Measurements from ENCODE around the gene RTBDN.
A peak's percentile ranks its signal among the peaks of the same experiment; 100 is the strongest.

Gene RTBDN

DNA sequence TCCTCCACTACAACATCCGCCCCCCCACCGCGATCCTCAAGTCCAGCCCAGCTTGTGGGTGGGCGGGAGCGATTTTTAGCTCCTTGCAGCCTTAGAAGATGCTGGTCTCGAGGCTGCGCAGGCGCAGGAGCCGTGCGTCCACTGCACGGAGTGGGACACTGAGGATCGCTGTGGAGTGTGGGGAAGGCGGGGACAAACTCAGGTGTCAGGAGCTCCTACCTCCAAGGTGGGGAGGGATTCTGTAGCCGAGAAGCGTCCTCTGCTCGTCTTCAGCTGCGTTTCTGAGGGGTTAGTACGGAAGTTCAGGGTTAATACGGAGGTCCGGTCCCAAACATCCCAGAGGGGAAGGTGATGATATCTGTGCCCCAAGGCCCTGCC, at the start of gene RTBDN:
Gene RTBDN, minus strand, starts transcription at position 14 of the 378 bp plus-strand sequence. CDS start 4,600 bp downstream, outside the sequence.
- DNase-seq (ENCODE audit: low spot score): no peak
- ATAC-seq (ENCODE audit: low read depth): no peak
- Histone ChIP-seq H3K4me1 (ENCODE audit: insufficient read depth, poor library complexity, severe bottlenecking) (peaks cover 10% of the 10 kb centered on the region), H3K27ac (ENCODE audit: poor library complexity, severe bottlenecking) (no peak within 1 kb of the TSS), H3K27me3 (ENCODE audit: insufficient read depth, poor library complexity, severe bottlenecking) (peaks cover 64% of the 10 kb centered on the region), H3K36me3 (ENCODE audit: low read depth) (no peaks in the 10 kb centered on the region), H3K9me3 (ENCODE audit: severe bottlenecking) (no peaks in the 10 kb centered on the region), H3K4me3 (ENCODE audit: severe bottlenecking) (peak within 1 kb of the TSS; percentile 47)
- TF ChIP-seq, protein P1, sequence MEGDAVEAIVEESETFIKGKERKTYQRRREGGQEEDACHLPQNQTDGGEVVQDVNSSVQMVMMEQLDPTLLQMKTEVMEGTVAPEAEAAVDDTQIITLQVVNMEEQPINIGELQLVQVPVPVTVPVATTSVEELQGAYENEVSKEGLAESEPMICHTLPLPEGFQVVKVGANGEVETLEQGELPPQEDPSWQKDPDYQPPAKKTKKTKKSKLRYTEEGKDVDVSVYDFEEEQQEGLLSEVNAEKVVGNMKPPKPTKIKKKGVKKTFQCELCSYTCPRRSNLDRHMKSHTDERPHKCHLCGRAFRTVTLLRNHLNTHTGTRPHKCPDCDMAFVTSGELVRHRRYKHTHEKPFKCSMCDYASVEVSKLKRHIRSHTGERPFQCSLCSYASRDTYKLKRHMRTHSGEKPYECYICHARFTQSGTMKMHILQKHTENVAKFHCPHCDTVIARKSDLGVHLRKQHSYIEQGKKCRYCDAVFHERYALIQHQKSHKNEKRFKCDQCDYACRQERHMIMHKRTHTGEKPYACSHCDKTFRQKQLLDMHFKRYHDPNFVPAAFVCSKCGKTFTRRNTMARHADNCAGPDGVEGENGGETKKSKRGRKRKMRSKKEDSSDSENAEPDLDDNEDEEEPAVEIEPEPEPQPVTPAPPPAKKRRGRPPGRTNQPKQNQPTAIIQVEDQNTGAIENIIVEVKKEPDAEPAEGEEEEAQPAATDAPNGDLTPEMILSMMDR (IDR thresholded peaks at IDR 0.05; ENCODE audit: poor library complexity, severe bottlenecking): no peak

- Histone ChIP-seq H3K4me1 (ENCODE audit: insufficient read depth, poor library complexity, severe bottlenecking) (no peaks in the 10 kb centered on the region), H3K4me3 (ENCODE audit: severe bottlenecking) (no peak overlapping the region), H3K9me3 (ENCODE audit: severe bottlenecking) (peaks cover 11% of the 10 kb centered on the region), H3K27me3 (ENCODE audit: insufficient read depth, poor library complexity, severe bottlenecking) (no peaks in the 10 kb centered on the region), H3K27ac (ENCODE audit: poor library complexity, severe bottlenecking) (no peak overlapping the region), H3K36me3 (ENCODE audit: low read depth) (peaks cover 10% of the 10 kb centered on the region)
- ATAC-seq (ENCODE audit: low read depth) (no peak), DNase-seq (ENCODE audit: low spot score) (no peak)
- TF ChIP-seq, protein P1 (IDR thresholded peaks at IDR 0.05; ENCODE audit: poor library complexity, severe bottlenecking): no peak
Measured at GRCh38 chr19:12882589-12882988, 48.2 kb upstream of the RTBDN start.

GRCh38 chr19:12881172-12881808, 46.9 kb upstream of the RTBDN start, which contains the start of gene DNASE2:
Gene DNASE2 (minus strand): TSS chr19:12881449. CDS start chr19:12881375, 74 bp downstream.
- DNase-seq (ENCODE audit: low spot score): peak; percentile 96
- Histone ChIP-seq H3K27ac (ENCODE audit: poor library complexity, severe bottlenecking) (peak within 1 kb of the TSS; percentile 24), H3K9me3 (ENCODE audit: severe bottlenecking) (peaks cover 11% of the 10 kb centered on the region), H3K4me1 (ENCODE audit: insufficient read depth, poor library complexity, severe bottlenecking) (no peaks in the 10 kb centered on the region), H3K36me3 (ENCODE audit: low read depth) (peaks cover 10% of the 10 kb centered on the region), H3K4me3 (ENCODE audit: severe bottlenecking) (peak within 1 kb of the TSS; percentile 60), H3K27me3 (ENCODE audit: insufficient read depth, poor library complexity, severe bottlenecking) (no peaks in the 10 kb centered on the region)
- TF ChIP-seq, protein P1 (IDR thresholded peaks at IDR 0.05; ENCODE audit: poor library complexity, severe bottlenecking): no peak
- peak; percentile 85 for ATAC-seq (ENCODE audit: low read depth)

DNA sequence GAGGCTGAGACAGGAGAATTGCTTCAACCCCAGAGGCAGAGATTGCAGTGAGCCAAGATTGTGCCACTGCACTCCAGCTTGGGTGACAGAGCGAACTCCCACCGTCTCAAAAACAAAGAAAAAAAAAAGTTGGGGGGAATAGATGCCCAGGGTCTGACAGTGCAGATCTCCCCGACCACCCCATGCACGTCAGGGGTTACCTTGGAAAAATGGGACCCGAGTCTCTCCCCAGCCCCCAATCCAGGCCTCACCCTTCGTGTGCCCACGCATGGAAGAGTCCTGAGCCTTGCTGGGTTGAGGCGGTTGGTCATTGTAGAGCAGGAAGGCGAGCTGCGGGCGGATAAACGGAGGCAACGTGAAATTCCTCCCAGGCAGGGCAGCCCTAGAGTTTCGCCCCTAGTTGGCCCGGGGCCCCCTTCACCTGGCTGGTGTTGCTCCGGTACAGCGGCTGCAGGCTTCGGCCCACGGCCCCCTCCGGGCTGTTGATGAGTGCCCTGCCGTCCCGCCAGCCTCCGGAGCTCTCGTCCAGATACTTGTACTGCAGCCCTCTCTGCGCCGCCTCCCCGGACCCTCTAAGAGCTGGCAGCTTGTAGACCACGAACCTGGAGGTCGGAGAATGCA, 46.3 kb upstream of the RTBDN start:
- ATAC-seq (ENCODE audit: low read depth) (peak; percentile 42), DNase-seq (ENCODE audit: low spot score) (no peak)
- H3K27ac ChIP-seq (ENCODE audit: poor library complexity, severe bottlenecking): peak overlapping the region; percentile 24
- no peaks in the 10 kb centered on the region for H3K27me3 ChIP-seq (ENCODE audit: insufficient read depth, poor library complexity, severe bottlenecking)
- peaks cover 11% of the 10 kb centered on the region for H3K9me3 ChIP-seq (ENCODE audit: severe bottlenecking)
- peaks cover 10% of the 10 kb centered on the region for H3K36me3 ChIP-seq (ENCODE audit: low read depth)
- H3K4me3 ChIP-seq (ENCODE audit: severe bottlenecking): peak overlapping the region; percentile 60
- TF ChIP-seq, protein P1 (IDR thresholded peaks at IDR 0.05; ENCODE audit: poor library complexity, severe bottlenecking): no peak
- no peaks in the 10 kb centered on the region for H3K4me1 ChIP-seq (ENCODE audit: insufficient read depth, poor library complexity, severe bottlenecking)

GRCh38 chr19:12875086-12875485, 40.7 kb upstream of the RTBDN start:
- DNase-seq (ENCODE audit: low spot score): no peak
- Histone ChIP-seq H3K27me3 (ENCODE audit: insufficient read depth, poor library complexity, severe bottlenecking) (no peaks in the 10 kb centered on the region), H3K4me3 (ENCODE audit: severe bottlenecking) (no peak overlapping the region), H3K36me3 (ENCODE audit: low read depth) (peaks cover 10% of the 10 kb centered on the region), H3K9me3 (ENCODE audit: severe bottlenecking) (no peaks in the 10 kb centered on the region), H3K27ac (ENCODE audit: poor library complexity, severe bottlenecking) (no peak overlapping the region), H3K4me1 (ENCODE audit: insufficient read depth, poor library complexity, severe bottlenecking) (no peaks in the 10 kb centered on the region)
- ATAC-seq (ENCODE audit: low read depth): no peak
- TF ChIP-seq, protein P1 (IDR thresholded peaks at IDR 0.05; ENCODE audit: poor library complexity, severe bottlenecking): no peak

Data from RWPE2 (cell line).